ENCODE results near the gene USP5. TPM values are rescaled to one million over a fixed set of nuclear protein-coding genes. Genes with fewer than 3 reads are reported as not detected.
"Not testable (repeated sequence)": the region's sequence is repeated elsewhere in the genome, so short reads cannot be mapped to it uniquely, and the experiment has no call there.

Gene USP5
- total and polyA plus RNA-seq, 2 experiments from 2014 or later = 73.2 to 96.2 TPM

- WGBS, 2 experiments (ENCODE audit: low coverage in 1 of 2, low lambda C conversion rate in 2 of 2, missing lambda C conversion rate in 2 of 2) = 92 to 94% methylated on average over 8 of the region's 8 CpGs
- Histone ChIP-seq H3K4me1 (ENCODE audit: insufficient read depth) (peaks cover 10% of the 10 kb centered on the region; the same call in 1 of the 2 replicates), H3K9me3 (ENCODE audit: low read depth) (no peaks in the 10 kb centered on the region), H3K36me3 (ENCODE audit: low read depth) (no peaks in the 10 kb centered on the region; the same call in 1 of the 2 replicates), H4K20me1 (ENCODE audit: insufficient read depth) (no peaks in the 10 kb centered on the region), H2AFZ (no peak overlapping the region), H3K79me2 (ENCODE audit: insufficient read depth) (no peaks in the 10 kb centered on the region), H3F3A (ENCODE audit: insufficient read depth) (peaks cover 20% of the 10 kb centered on the region), H3K9ac (no peak overlapping the region), H3K9me2 (ENCODE audit: insufficient read depth) (no peaks in the 10 kb centered on the region), H3K4me3 (no peak overlapping the region), H3K27me3 (replicated peaks; ENCODE audit: insufficient read depth) (no peaks in the 10 kb centered on the region), H3K4me2 (ENCODE audit: unreplicated experiment) (no peak overlapping the region), H3K27ac (no peak overlapping the region)
- TF ChIP-seq EZH2 (IDR thresholded peaks at IDR 0.05; ENCODE audit: insufficient read depth, poor library complexity, severe bottlenecking) (no peak), EZH2phosphoT487 (IDR thresholded peaks at IDR 0.05; ENCODE audit: insufficient read depth, low read depth) (no peak)
- DNase-seq = no peak
- in situ Hi-C loops (cut with MboI) = no loop called here
These were observed 35.5 kb downstream of the USP5 start for GRCh38 chr12:6887460-6887859.

GRCh38 chr12:6888360-6888759 is 36.4 kb downstream of the USP5 start:
- Histone ChIP-seq H3K4me3 (no peak overlapping the region), H3K9ac (no peak overlapping the region), H3F3A (ENCODE audit: insufficient read depth) (peaks cover 20% of the 10 kb centered on the region), H3K36me3 (ENCODE audit: low read depth) (no peaks in the 10 kb centered on the region; the same call in 1 of the 2 replicates), H3K4me2 (ENCODE audit: unreplicated experiment) (no peak overlapping the region), H3K9me2 (ENCODE audit: insufficient read depth) (no peaks in the 10 kb centered on the region), H2AFZ (no peak overlapping the region), H3K79me2 (ENCODE audit: insufficient read depth) (no peaks in the 10 kb centered on the region), H3K27ac (no peak overlapping the region), H3K27me3 (replicated peaks; ENCODE audit: insufficient read depth) (no peaks in the 10 kb centered on the region), H3K4me1 (ENCODE audit: insufficient read depth) (peaks cover 10% of the 10 kb centered on the region; the same call in 1 of the 2 replicates), H4K20me1 (ENCODE audit: insufficient read depth) (no peaks in the 10 kb centered on the region), H3K9me3 (ENCODE audit: low read depth) (no peaks in the 10 kb centered on the region)
- in situ Hi-C loops (cut with MboI) = no loop called here
- 80 to 91% methylated on average over 2 of the region's 2 CpGs for WGBS, 2 experiments (ENCODE audit: low coverage in 1 of 2, low lambda C conversion rate in 2 of 2, missing lambda C conversion rate in 2 of 2)
- TF ChIP-seq EZH2 (IDR thresholded peaks at IDR 0.05; ENCODE audit: insufficient read depth, poor library complexity, severe bottlenecking) (no peak), EZH2phosphoT487 (IDR thresholded peaks at IDR 0.05; ENCODE audit: insufficient read depth, low read depth) (no peak)
- no peak for DNase-seq

GRCh38 chr12:6888794-6889193 is 36.8 kb downstream of the USP5 start:
- H3K9me3 ChIP-seq (ENCODE audit: low read depth); H3K36me3 ChIP-seq (ENCODE audit: low read depth); H4K20me1 ChIP-seq (ENCODE audit: insufficient read depth); H3K79me2 ChIP-seq (ENCODE audit: insufficient read depth); H3K4me3 ChIP-seq; H3K9ac ChIP-seq; H3K27me3 ChIP-seq (replicated peaks; ENCODE audit: insufficient read depth); H3K4me1 ChIP-seq (ENCODE audit: insufficient read depth); H2AFZ ChIP-seq; in situ Hi-C loops (cut with MboI); H3K27ac ChIP-seq; H3K4me2 ChIP-seq (ENCODE audit: unreplicated experiment); H3K9me2 ChIP-seq (ENCODE audit: insufficient read depth); DNase-seq: not testable (repeated sequence)
- 90 to 93% methylated on average over 7 of the region's 7 CpGs for WGBS, 2 experiments (ENCODE audit: low coverage in 1 of 2, low lambda C conversion rate in 2 of 2, missing lambda C conversion rate in 2 of 2)
- H3F3A ChIP-seq (ENCODE audit: insufficient read depth) = peaks cover 20% of the 10 kb centered on the region

GRCh38 chr12:6889775-6890573 is 38.0 kb downstream of the USP5 start:
- Histone ChIP-seq H2AFZ (peak overlapping the region; percentile 90), H3K4me2 (ENCODE audit: unreplicated experiment) (peak overlapping the region; percentile 91), H3K4me3 (peak overlapping the region; percentile 69), H3K9ac (peak overlapping the region; percentile 89), H3F3A (ENCODE audit: insufficient read depth) (peaks cover 20% of the 10 kb centered on the region), H3K27ac (peak overlapping the region; percentile 95)
- in situ Hi-C loops (cut with MboI); H3K9me3 ChIP-seq (ENCODE audit: low read depth); H3K27me3 ChIP-seq (replicated peaks; ENCODE audit: insufficient read depth); H3K4me1 ChIP-seq (ENCODE audit: insufficient read depth); DNase-seq; H3K9me2 ChIP-seq (ENCODE audit: insufficient read depth); H4K20me1 ChIP-seq (ENCODE audit: insufficient read depth); H3K36me3 ChIP-seq (ENCODE audit: low read depth); H3K79me2 ChIP-seq (ENCODE audit: insufficient read depth): not testable (repeated sequence)
- 96 to 97% methylated on average over 21 of the region's 21 CpGs for WGBS, 2 experiments (ENCODE audit: low coverage in 1 of 2, low lambda C conversion rate in 2 of 2, missing lambda C conversion rate in 2 of 2)

Measured in GM23248 (cell line).